MM.1S (cell line): Measurements from ENCODE around the gene TMPRSS13.

ENCODE experiments used
- DNase-seq: peaks from one replicate; pipeline ENCODE4 v3.0.0-alpha.2; 2015
- H2AFZ ChIP-seq: fragments of 300-600 bp; sonication (generic); 2 replicates; pipeline ENCODE4 v1.6.0; 2016; ENCODE audit warnings: antibody characterized with exemption, low read length
- H3F3A ChIP-seq: fragments of 300-600 bp; sonication (generic); 2 replicates; pipeline ENCODE4 v1.6.1; 2016; ENCODE audit warnings: mild to moderate bottlenecking, antibody characterized with exemption, low read length, moderate library complexity, mixed read lengths; ENCODE audit not compliant: insufficient read depth
- H3K27ac ChIP-seq: fragments of 300-600 bp; sonication (generic); 2 replicates; pipeline ENCODE4 v1.5.1; 2016; ENCODE audit warnings: mild to moderate bottlenecking, low read length
- H3K27me3 ChIP-seq: fragments of 300-600 bp; sonication (generic); replicated peaks from 2 replicates; pipeline ENCODE4 v1.6.0; 2016; ENCODE audit warnings: low read length; ENCODE audit not compliant: insufficient read depth
- H3K36me3 ChIP-seq: fragments of 300-600 bp; sonication (generic); replicated peaks from 2 replicates; pipeline ENCODE4 v1.6.1; 2016; ENCODE audit warnings: mild to moderate bottlenecking, low read length, mixed read lengths; ENCODE audit not compliant: insufficient read depth
- H3K4me1 ChIP-seq: fragments of 300-600 bp; sonication (generic); 2 replicates; pipeline ENCODE4 v1.6.1; 2016; ENCODE audit warnings: low read length, mixed read lengths
- H3K4me2 ChIP-seq: fragments of 300-600 bp; sonication (generic); 2 replicates; pipeline ENCODE4 v1.6.0; 2016; ENCODE audit warnings: low read depth, low read length
- H3K4me3 ChIP-seq: fragments of 300-600 bp; sonication (generic); 2 replicates; pipeline ENCODE4 v1.5.1; 2016; ENCODE audit warnings: low read length, mixed read lengths
- H3K79me2 ChIP-seq: fragments of 300-600 bp; sonication (generic); 2 replicates; pipeline ENCODE4 v1.6.1; 2016; ENCODE audit warnings: mixed run types, low read length, mixed read lengths
- H3K9ac ChIP-seq: fragments of 300-600 bp; sonication (generic); 2 replicates; pipeline ENCODE4 v1.6.1; 2016; ENCODE audit warnings: low read length, mixed read lengths
- H3K9me2 ChIP-seq: fragments of 300-600 bp; sonication (generic); replicated peaks from 2 replicates; pipeline ENCODE4 v1.6.1; 2016; ENCODE audit warnings: mild to moderate bottlenecking, low read length, mixed read lengths; ENCODE audit not compliant: insufficient read depth
- H3K9me3 ChIP-seq: fragments of 300-600 bp; sonication (generic); replicated peaks from 2 replicates; pipeline ENCODE4 v1.6.1; 2016; ENCODE audit warnings: mild to moderate bottlenecking, low read length, mixed read lengths; ENCODE audit not compliant: insufficient read depth
- H4K20me1 ChIP-seq: fragments of 300-600 bp; sonication (generic); 2 replicates; pipeline ENCODE4 v1.6.1; 2016; ENCODE audit warnings: mild to moderate bottlenecking, low read length, moderate library complexity, mixed read lengths; ENCODE audit not compliant: insufficient read depth
- EZH2 ChIP-seq: fragments of 300-600 bp; sonication (generic); optimal IDR thresholded peaks from 2 replicates; pipeline ENCODE3; 2017; ENCODE audit warnings: low read depth, mild to moderate bottlenecking, antibody characterized with exemption, low read length, mixed read lengths
- EZH2phosphoT487 ChIP-seq: fragments of 300-600 bp; sonication (generic); IDR thresholded peaks from 2 replicates; pipeline ENCODE4 v1.6.1; 2018; ENCODE audit warnings: antibody characterized with exemption, low read length
- TF ChIP-seq, protein P1 (sequence below): fragments of 300-600 bp; sonication (generic); IDR thresholded peaks from 2 replicates; pipeline ENCODE4 v1.5.1; 2016; ENCODE audit warnings: antibody characterized with exemption, low read length, mixed read lengths

TMPRSS13 gene

DNA sequence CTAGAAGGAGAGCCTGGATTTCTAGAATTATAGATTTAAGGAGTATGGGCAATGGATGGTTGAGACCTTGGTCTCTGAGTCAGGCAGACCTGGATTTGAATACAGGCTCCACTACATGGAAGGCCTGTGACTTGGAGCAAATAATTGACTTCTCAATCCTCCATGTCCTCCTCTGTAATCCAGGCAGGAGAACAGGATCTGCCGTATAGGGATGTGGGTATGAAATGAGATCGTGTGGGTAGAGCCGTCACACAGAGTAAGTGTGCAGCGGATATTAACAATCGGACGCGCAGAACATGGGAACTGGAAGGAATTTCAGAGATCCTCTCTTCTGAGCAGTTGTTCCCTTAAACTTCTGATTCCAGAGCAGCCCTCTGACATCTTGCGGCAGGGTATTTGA, 11.5 kb upstream of the TMPRSS13 start:
- no peaks in the 10 kb centered on the region for H3K36me3 ChIP-seq
- H3K79me2 ChIP-seq, result no peaks in the 10 kb centered on the region
- H3K27ac ChIP-seq, result no peak overlapping the region
- peaks cover 6% of the 10 kb centered on the region; the same call in 1 of the 2 replicates for H3K4me1 ChIP-seq
- H2AFZ ChIP-seq, result no peak overlapping the region
- no peaks in the 10 kb centered on the region for H4K20me1 ChIP-seq
- H3K4me3 ChIP-seq, result no peak overlapping the region
- H3K9ac ChIP-seq, result no peak overlapping the region
- no peaks in the 10 kb centered on the region for H3F3A ChIP-seq
- H3K4me2 ChIP-seq, result no peak overlapping the region
- H3K27me3 ChIP-seq, result no peaks in the 10 kb centered on the region
- TF ChIP-seq, protein P1, sequence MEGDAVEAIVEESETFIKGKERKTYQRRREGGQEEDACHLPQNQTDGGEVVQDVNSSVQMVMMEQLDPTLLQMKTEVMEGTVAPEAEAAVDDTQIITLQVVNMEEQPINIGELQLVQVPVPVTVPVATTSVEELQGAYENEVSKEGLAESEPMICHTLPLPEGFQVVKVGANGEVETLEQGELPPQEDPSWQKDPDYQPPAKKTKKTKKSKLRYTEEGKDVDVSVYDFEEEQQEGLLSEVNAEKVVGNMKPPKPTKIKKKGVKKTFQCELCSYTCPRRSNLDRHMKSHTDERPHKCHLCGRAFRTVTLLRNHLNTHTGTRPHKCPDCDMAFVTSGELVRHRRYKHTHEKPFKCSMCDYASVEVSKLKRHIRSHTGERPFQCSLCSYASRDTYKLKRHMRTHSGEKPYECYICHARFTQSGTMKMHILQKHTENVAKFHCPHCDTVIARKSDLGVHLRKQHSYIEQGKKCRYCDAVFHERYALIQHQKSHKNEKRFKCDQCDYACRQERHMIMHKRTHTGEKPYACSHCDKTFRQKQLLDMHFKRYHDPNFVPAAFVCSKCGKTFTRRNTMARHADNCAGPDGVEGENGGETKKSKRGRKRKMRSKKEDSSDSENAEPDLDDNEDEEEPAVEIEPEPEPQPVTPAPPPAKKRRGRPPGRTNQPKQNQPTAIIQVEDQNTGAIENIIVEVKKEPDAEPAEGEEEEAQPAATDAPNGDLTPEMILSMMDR, result no peak
- TF ChIP-seq EZH2, result no peak
- TF ChIP-seq EZH2phosphoT487, result no peak
- no peaks in the 10 kb centered on the region for H3K9me3 ChIP-seq
- no peak for DNase-seq
- no peaks in the 10 kb centered on the region for H3K9me2 ChIP-seq

DNA sequence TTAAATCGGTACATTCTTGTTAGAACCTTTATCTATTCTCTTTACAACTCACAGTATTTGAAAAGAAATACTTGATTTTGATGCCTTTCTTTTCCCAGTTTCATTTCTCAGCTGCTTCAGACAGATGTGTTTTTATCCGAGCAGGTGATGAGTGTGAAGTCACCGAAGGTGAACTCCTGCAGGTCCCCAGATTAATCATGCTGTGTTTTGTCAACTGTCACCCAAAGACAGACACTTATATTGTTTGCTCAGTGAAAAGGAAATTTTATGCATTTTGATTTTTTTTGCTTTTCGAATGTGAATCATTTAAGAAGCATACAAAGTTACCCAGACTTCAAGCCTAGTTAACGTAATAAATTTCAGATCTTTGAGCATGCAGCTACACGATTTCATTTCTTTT, 7.8 kb upstream of the TMPRSS13 start:
- no peak overlapping the region for H3K9ac ChIP-seq
- no peaks in the 10 kb centered on the region for H4K20me1 ChIP-seq
- H3K4me2 ChIP-seq, result no peak overlapping the region
- H3F3A ChIP-seq, result no peaks in the 10 kb centered on the region
- H3K4me3 ChIP-seq, result no peak overlapping the region
- no peaks in the 10 kb centered on the region for H3K9me2 ChIP-seq
- H3K27me3 ChIP-seq, result no peaks in the 10 kb centered on the region
- TF ChIP-seq, protein P1, result no peak
- no peak for TF ChIP-seq EZH2
- TF ChIP-seq EZH2phosphoT487, result no peak
- no peak overlapping the region for H2AFZ ChIP-seq
- H3K27ac ChIP-seq, result no peak overlapping the region
- peak; percentile 39 for DNase-seq
- H3K4me1 ChIP-seq, result peaks cover 3% of the 10 kb centered on the region; the same call in 1 of the 2 replicates
- H3K36me3 ChIP-seq, result no peaks in the 10 kb centered on the region
- no peaks in the 10 kb centered on the region for H3K9me3 ChIP-seq
- no peaks in the 10 kb centered on the region for H3K79me2 ChIP-seq

- H2AFZ ChIP-seq, result no peak overlapping the region
- no peak overlapping the region; the same call in 1 of the 2 replicates for H3K27ac ChIP-seq
- no peaks in the 10 kb centered on the region for H3K79me2 ChIP-seq
- no peaks in the 10 kb centered on the region for H3K27me3 ChIP-seq
- peaks cover 2% of the 10 kb centered on the region; the same call in 1 of the 2 replicates for H3K4me1 ChIP-seq
- TF ChIP-seq EZH2phosphoT487, result no peak
- TF ChIP-seq, protein P1, result no peak
- no peak for TF ChIP-seq EZH2
- H3K4me3 ChIP-seq, result no peak overlapping the region
- no peaks in the 10 kb centered on the region for H3K36me3 ChIP-seq
- no peak overlapping the region for H3K9ac ChIP-seq
- H3K9me3 ChIP-seq, result no peaks in the 10 kb centered on the region
- H3K9me2 ChIP-seq, result no peaks in the 10 kb centered on the region
- H3F3A ChIP-seq, result no peaks in the 10 kb centered on the region
- H3K4me2 ChIP-seq, result no peak overlapping the region
- H4K20me1 ChIP-seq, result no peaks in the 10 kb centered on the region
- DNase-seq, result no peak
These were observed 5.5 kb upstream of the TMPRSS13 start for GRCh38 chr11:117934526-117935307.
